ENCODE results near the gene DSC1.

The DSC1 gene

DNA sequence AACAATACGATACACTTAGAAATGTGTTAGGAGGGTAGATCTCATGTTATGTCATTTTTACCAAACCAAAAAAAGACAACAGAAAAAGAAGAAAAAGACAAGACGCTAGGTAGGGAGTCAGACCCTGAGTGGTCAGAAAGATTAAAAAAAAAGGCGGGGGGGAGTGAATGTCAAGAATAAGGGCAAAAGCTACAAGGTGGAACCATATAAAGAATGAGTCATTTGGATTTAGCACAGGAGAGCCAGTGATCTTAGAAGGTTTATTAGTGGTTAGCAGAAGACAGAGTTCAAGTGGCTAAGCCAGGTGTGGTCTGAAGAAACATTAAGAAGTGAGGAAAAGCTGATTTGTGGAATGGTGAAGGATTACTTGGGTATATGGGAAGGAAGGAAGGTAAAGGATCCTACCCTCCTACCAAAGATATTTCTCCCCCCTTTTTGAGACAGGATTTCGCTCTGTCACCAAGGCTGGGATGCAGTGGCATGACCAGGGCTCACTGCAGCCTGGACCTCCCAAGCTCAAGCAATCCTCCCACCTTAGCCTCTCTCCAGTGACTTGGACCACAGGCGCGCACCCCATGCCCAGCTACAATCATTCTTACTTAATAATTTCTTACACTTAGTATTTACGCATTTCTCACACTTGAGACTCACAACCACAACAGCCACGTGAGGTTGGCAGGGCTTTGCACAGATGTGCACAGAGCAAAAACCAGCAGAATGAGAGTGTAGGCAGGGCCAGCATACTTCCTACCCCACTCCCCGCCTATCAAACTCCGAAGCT, 63.0 kb downstream of the DSC1 start:
- no peak for DNase-seq (ENCODE audit: low read depth)
- TF ChIP-seq, protein P1, sequence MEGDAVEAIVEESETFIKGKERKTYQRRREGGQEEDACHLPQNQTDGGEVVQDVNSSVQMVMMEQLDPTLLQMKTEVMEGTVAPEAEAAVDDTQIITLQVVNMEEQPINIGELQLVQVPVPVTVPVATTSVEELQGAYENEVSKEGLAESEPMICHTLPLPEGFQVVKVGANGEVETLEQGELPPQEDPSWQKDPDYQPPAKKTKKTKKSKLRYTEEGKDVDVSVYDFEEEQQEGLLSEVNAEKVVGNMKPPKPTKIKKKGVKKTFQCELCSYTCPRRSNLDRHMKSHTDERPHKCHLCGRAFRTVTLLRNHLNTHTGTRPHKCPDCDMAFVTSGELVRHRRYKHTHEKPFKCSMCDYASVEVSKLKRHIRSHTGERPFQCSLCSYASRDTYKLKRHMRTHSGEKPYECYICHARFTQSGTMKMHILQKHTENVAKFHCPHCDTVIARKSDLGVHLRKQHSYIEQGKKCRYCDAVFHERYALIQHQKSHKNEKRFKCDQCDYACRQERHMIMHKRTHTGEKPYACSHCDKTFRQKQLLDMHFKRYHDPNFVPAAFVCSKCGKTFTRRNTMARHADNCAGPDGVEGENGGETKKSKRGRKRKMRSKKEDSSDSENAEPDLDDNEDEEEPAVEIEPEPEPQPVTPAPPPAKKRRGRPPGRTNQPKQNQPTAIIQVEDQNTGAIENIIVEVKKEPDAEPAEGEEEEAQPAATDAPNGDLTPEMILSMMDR (IDR thresholded peaks at IDR 0.05; ENCODE audit: control insufficient read depth, extremely low read depth, insufficient read depth), result no peak
- peak overlapping the region; percentile 60 for H3K4me3 ChIP-seq (ENCODE audit: low read depth, low read length)

DNA sequence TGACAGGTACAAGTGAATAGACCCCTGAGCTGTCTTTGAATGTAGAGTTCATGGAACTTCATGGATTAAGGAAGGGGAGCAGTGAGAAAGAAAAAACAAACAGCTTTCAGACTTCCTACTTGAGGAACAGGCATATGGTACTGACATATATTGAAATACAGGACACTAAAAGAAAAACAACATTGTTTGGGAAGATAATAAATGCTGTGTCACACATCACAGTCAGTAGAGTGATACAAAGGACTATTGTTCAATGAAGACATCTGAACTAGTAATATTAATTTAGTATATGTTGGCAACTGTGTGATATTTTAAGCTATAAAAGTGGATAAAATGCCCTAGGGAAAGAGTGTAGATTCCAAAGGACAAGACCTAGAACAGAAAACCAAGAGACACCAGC, 63.8 kb downstream of the DSC1 start:
- no peak for DNase-seq (ENCODE audit: low read depth)
- no peak overlapping the region for H3K4me3 ChIP-seq (ENCODE audit: low read depth, low read length)
- TF ChIP-seq, protein P1 (IDR thresholded peaks at IDR 0.05; ENCODE audit: control insufficient read depth, extremely low read depth, insufficient read depth), result no peak

DNA sequence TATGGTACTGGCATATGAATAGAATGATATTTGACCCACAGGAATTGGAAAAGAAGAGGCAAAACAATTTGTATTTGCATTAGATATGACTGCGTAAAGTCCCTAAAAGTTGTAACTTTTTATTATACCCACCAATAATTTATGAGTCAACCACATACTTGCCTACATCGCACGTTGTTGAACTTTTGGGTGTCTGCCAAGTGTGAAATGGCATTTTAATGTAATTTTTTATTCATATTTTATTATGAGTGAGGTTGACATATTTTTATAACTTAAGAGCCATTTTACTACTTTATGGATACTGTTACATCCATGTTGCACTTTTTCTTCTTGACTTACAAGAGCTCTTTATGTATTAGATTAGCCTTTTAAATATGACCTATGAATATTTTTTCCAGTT, 65.0 kb downstream of the DSC1 start:
- TF ChIP-seq, protein P1 (IDR thresholded peaks at IDR 0.05; ENCODE audit: control insufficient read depth, extremely low read depth, insufficient read depth), result no peak
- DNase-seq (ENCODE audit: low read depth), result no peak
- no peak overlapping the region for H3K4me3 ChIP-seq (ENCODE audit: low read depth, low read length)

DNA sequence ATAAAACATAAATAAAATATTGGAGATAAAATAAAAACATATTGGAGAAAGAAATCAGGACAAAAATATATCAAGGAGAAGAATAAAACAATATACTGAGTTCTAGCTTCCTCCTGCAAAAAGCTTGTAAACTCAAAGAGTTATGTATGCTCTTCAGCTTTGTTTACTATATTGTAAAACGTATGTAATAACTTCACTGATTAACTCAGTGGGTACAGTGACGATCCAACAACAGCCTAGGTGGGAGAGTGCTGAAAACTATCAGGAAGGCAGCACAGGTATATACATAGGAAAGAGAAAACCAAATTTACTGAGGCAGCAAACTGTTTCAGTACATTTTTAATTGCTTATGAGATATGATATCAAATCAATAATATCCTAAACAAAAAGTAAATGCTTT, 68.8 kb downstream of the DSC1 start:
- peak; percentile 23 for DNase-seq (ENCODE audit: low read depth)
- TF ChIP-seq, protein P1 (IDR thresholded peaks at IDR 0.05; ENCODE audit: control insufficient read depth, extremely low read depth, insufficient read depth), result no peak

DNA sequence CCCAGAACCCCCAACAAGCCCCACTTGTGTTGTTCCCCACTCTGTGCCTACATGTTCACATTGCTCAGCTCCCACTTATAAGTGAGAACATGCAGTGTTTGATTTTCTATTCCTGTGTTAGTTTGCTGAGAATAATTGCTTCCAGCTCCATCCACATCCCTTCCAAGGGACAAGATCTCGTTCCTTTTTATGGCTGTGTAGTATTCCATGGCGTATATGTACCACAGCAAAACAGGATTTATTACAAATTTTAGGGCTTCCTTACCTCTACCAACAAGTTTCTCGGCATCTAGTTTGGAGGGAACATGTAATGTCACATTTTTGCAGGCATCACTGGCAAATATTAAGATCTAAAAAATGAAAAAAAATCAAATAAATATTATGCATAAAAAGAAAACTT, 69.4 kb downstream of the DSC1 start:
- TF ChIP-seq, protein P1 (IDR thresholded peaks at IDR 0.05; ENCODE audit: control insufficient read depth, extremely low read depth, insufficient read depth), result no peak
- DNase-seq (ENCODE audit: low read depth), result no peak
- H3K4me3 ChIP-seq (ENCODE audit: low read depth, low read length), result no peak overlapping the region

More for the DNA sequence above, 68.8 kb downstream of the DSC1 start:
- H3K4me3 ChIP-seq (ENCODE audit: low read depth, low read length), result no peak overlapping the region

DNA sequence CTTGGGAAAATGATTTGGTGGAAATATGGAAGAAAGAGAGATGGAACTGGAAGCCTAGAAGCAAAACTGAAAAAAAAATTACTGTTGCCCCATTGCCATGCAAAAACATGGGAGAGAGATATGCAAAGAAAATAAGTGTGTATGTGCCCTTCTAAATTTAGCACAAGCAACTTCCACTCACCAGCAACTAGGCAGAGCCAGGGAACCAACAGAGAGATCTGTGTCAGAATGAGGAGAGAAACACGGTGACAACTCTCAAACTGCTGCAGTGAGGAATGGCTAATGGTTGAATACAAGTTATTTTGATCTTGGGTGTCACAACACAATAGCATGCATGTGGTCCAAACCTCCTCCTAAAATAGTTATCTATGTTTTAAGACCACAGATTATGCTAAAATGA, 71.3 kb downstream of the DSC1 start:
- TF ChIP-seq, protein P1 (IDR thresholded peaks at IDR 0.05; ENCODE audit: control insufficient read depth, extremely low read depth, insufficient read depth), result no peak
- DNase-seq (ENCODE audit: low read depth), result no peak
- no peak overlapping the region for H3K4me3 ChIP-seq (ENCODE audit: low read depth, low read length)

DNA sequence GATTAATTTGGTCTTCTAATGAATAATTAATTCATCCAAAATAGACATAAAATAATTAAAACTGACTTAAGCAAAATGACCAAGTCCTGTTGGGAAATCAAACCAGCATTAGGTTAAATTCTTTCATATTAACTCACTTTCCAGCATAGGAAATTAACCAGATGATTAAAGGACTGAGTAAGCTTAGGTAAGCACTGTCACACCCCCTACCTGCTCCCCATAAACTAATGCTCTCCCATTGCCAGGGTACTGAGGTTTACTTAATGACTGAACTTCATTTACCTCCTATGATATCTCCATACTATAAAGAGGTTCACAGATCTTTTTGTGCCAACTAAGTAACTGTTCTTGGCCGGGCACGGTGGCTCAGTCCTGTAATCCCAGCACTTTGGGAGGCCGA, 74.1 kb downstream of the DSC1 start:
- DNase-seq (ENCODE audit: low read depth), result no peak
- TF ChIP-seq, protein P1 (IDR thresholded peaks at IDR 0.05; ENCODE audit: control insufficient read depth, extremely low read depth, insufficient read depth), result no peak

More for the DNA sequence above, 74.1 kb downstream of the DSC1 start:
- no peak overlapping the region for H3K4me3 ChIP-seq (ENCODE audit: low read depth, low read length)
